ENCODE results near the gene MLF2. TPM values are rescaled to one million over a fixed set of nuclear protein-coding genes. Genes with fewer than 3 reads are reported as not detected.

MLF2 gene
- total and polyA plus RNA-seq, 7 donors = 104 to 245 (median 156) TPM

GRCh38 chr12:6763380-6763779 lies 10.4 kb upstream of the MLF2 start:
- no peak for DNase-seq
- WGBS, 3 donors = 50 to 56% (median 53%) methylated on average over 4 of the region's 4 CpGs
- Histone ChIP-seq H3K27ac (peak overlapping the region; percentile 80), H3K9me3 (no peaks in the 10 kb centered on the region), H3K27me3 (ENCODE audit: insufficient read depth in 3 of 3, low read length in 2 of 3) (peaks cover 0 to 9% (median 0%) of the 10 kb centered on the region in 3 donors), H3K4me1 (peaks cover 17% of the 10 kb centered on the region), H3K4me3 (peak overlapping the region; percentile 84), H3K36me3 (ENCODE audit: insufficient read depth in 1 of 2, low read depth in 1 of 2) (no peaks in the 10 kb centered on the region)
- ATAC-seq = no peak
- intact Hi-C loops (cut with DNase I) = no loop called here
- TF ChIP-seq CTCF (IDR thresholded peaks at IDR 0.05) = no peak

- ATAC-seq (no peak), DNase-seq (no peak)
- Histone ChIP-seq H3K4me1 (peaks cover 3% of the 10 kb centered on the region), H3K27me3 (ENCODE audit: insufficient read depth in 3 of 3, low read length in 2 of 3) (no peaks in the 10 kb centered on the region), H3K9me3 (no peaks in the 10 kb centered on the region), H3K27ac (no peak overlapping the region), H3K36me3 (ENCODE audit: insufficient read depth in 1 of 2, low read depth in 1 of 2) (no peaks in the 10 kb centered on the region), H3K4me3 (no peak overlapping the region)
- no peak for TF ChIP-seq CTCF (IDR thresholded peaks at IDR 0.05)
- intact Hi-C loops (cut with DNase I) = loop anchor here in 1 of 2 donors (10.0 kb wide), 1 partner anchor 65 kb away; the partner anchor contains the start of genes GPR162 and P3H3
- WGBS, 3 donors = 83 to 87% (median 85%) methylated on average over 5 of the region's 5 CpGs
These were observed 6.8 kb upstream of the MLF2 start for GRCh38 chr12:6759741-6760140.

GRCh38 chr12:6758506-6759095 lies 5.7 kb upstream of the MLF2 start:
- 85 to 86% (median 86%) methylated on average over 9 of the region's 9 CpGs for WGBS, 3 donors
- Histone ChIP-seq H3K27ac (no peak overlapping the region), H3K36me3 (ENCODE audit: insufficient read depth in 1 of 2, low read depth in 1 of 2) (no peaks in the 10 kb centered on the region), H3K4me1 (peaks cover 4% of the 10 kb centered on the region), H3K4me3 (no peak overlapping the region), H3K27me3 (ENCODE audit: insufficient read depth in 3 of 3, low read length in 2 of 3) (no peaks in the 10 kb centered on the region), H3K9me3 (no peaks in the 10 kb centered on the region)
- intact Hi-C loops (cut with DNase I) = loop anchor here in 1 of 2 donors (10.0 kb wide), 1 partner anchor 66 kb away; the partner anchor contains the start of genes GPR162 and P3H3
- ATAC-seq = no peak
- no peak for TF ChIP-seq CTCF (IDR thresholded peaks at IDR 0.05)
- DNase-seq = no peak

GRCh38 chr12:6757028-6757690 lies 4.2 kb upstream of the MLF2 start:
- H3K27me3 ChIP-seq (ENCODE audit: insufficient read depth in 3 of 3, low read length in 2 of 3) = no peaks in the 10 kb centered on the region
- H3K4me3 ChIP-seq = no peak overlapping the region
- TF ChIP-seq CTCF (IDR thresholded peaks at IDR 0.05) = no peak
- intact Hi-C loops (cut with DNase I) = loop anchor here in 1 of 2 donors (10.0 kb wide), 1 partner anchor 68 kb away; the partner anchor contains the start of genes GPR162 and P3H3
- no peak overlapping the region for H3K27ac ChIP-seq
- peaks cover 6% of the 10 kb centered on the region for H3K4me1 ChIP-seq
- H3K36me3 ChIP-seq (ENCODE audit: insufficient read depth in 1 of 2, low read depth in 1 of 2) = peaks cover 0 to under 1% of the 10 kb centered on the region in 2 donors
- WGBS, 3 donors = 81 to 83% (median 82%) methylated on average over 8 of the region's 8 CpGs
- H3K9me3 ChIP-seq = no peaks in the 10 kb centered on the region
- DNase-seq (no peak), ATAC-seq (no peak)
